Ishikawa (cell line): ENCODE data around the gene XKR8.

Experiments
- CEBPB ChIP-seq: IDR thresholded peaks from 2 replicates; pipeline ENCODE4 v1.6.1; 2012
- CREB1 ChIP-seq: IDR thresholded peaks from 2 replicates; pipeline ENCODE4 v1.6.1; 2012; ENCODE audit warnings: low read depth
- FOXM1 ChIP-seq: IDR thresholded peaks from 2 replicates; pipeline ENCODE4 v1.6.1; 2012; ENCODE audit warnings: low read depth, borderline replicate concordance
- RAD21 ChIP-seq: IDR thresholded peaks from 2 replicates; pipeline ENCODE4 v1.6.1; 2012; ENCODE audit warnings: low read depth
- TAF1 ChIP-seq: IDR thresholded peaks from 2 replicates; pipeline ENCODE4 v1.6.1; 2012; ENCODE audit warnings: low read depth, mild to moderate bottlenecking
- TEAD4 ChIP-seq: IDR thresholded peaks from 2 replicates; pipeline ENCODE4 v1.6.1; 2012
- TF ChIP-seq, protein P1 (sequence below): IDR thresholded peaks from 2 replicates; pipeline ENCODE4 v1.6.1; 2012; ENCODE audit warnings: low read depth, mild to moderate bottlenecking

DNA sequence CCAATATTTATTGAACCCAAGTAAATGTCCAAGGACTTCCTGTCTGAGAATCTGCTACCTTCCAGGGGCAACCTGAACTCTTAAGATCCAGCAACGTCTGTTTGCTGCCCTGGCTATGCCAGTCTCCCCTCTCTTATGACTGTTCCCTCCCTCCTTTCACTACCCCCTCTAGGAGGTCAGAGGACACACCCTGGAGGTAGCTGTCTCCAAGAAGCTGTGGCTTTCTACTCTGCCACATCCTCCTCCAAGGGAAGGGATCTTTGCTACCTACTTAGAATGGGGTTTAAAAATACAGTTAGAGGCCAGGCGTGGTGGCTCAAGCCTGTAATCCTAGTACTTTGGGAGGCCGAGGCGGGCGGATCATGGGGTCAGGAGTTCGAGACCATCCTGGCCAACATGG lies 28.6 kb upstream of the XKR8 start:
- TF ChIP-seq, protein P1, sequence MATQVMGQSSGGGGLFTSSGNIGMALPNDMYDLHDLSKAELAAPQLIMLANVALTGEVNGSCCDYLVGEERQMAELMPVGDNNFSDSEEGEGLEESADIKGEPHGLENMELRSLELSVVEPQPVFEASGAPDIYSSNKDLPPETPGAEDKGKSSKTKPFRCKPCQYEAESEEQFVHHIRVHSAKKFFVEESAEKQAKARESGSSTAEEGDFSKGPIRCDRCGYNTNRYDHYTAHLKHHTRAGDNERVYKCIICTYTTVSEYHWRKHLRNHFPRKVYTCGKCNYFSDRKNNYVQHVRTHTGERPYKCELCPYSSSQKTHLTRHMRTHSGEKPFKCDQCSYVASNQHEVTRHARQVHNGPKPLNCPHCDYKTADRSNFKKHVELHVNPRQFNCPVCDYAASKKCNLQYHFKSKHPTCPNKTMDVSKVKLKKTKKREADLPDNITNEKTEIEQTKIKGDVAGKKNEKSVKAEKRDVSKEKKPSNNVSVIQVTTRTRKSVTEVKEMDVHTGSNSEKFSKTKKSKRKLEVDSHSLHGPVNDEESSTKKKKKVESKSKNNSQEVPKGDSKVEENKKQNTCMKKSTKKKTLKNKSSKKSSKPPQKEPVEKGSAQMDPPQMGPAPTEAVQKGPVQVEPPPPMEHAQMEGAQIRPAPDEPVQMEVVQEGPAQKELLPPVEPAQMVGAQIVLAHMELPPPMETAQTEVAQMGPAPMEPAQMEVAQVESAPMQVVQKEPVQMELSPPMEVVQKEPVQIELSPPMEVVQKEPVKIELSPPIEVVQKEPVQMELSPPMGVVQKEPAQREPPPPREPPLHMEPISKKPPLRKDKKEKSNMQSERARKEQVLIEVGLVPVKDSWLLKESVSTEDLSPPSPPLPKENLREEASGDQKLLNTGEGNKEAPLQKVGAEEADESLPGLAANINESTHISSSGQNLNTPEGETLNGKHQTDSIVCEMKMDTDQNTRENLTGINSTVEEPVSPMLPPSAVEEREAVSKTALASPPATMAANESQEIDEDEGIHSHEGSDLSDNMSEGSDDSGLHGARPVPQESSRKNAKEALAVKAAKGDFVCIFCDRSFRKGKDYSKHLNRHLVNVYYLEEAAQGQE, result no peak
- TF ChIP-seq TEAD4 (no peak), TAF1 (no peak), FOXM1 (no peak), RAD21 (no peak), CREB1 (no peak), CEBPB (no peak)
